ENCODE results near the gene SIGLEC7. TPM values are rescaled to one million over a fixed set of nuclear protein-coding genes. Genes with fewer than 3 reads are reported as not detected.

The SIGLEC7 gene
- total and polyA plus RNA-seq, 2 experiments from 2014 or later: not detected

- H3K27me3 ChIP-seq: no peaks in the 10 kb centered on the region
- H3K4me1 ChIP-seq (ENCODE audit: low read depth): no peaks in the 10 kb centered on the region
- no peaks in the 10 kb centered on the region for H3K9me3 ChIP-seq (ENCODE audit: low read depth)
- TF ChIP-seq CTCF (IDR thresholded peaks at IDR 0.05; ENCODE audit: low read depth, low read length): no peak
- no peaks in the 10 kb centered on the region for H3K36me3 ChIP-seq
- no peak overlapping the region for H3K27ac ChIP-seq
- H3K4me3 ChIP-seq: no peak overlapping the region
- DNase-seq (ENCODE audit: low read depth in 1 of 2, low spot score in 1 of 2): no peak
Observed at GRCh38 chr19:51123381-51123800, 18.7 kb upstream of the SIGLEC7 start.

- no peak overlapping the region for H3K27ac ChIP-seq
Observed at GRCh38 chr19:51123802-51124201, 18.3 kb upstream of the SIGLEC7 start.

GRCh38 chr19:51124216-51124615 lies 17.9 kb upstream of the SIGLEC7 start:
- no peak for TF ChIP-seq CTCF (IDR thresholded peaks at IDR 0.05; ENCODE audit: low read depth, low read length)
- Histone ChIP-seq H3K4me1 (ENCODE audit: low read depth) (no peaks in the 10 kb centered on the region), H3K9me3 (ENCODE audit: low read depth) (no peaks in the 10 kb centered on the region), H3K4me3 (no peak overlapping the region), H3K36me3 (no peaks in the 10 kb centered on the region), H3K27me3 (no peaks in the 10 kb centered on the region), H3K27ac (no peak overlapping the region)
- DNase-seq (ENCODE audit: low read depth in 1 of 2, low spot score in 1 of 2): no peak

More at GRCh38 chr19:51123802-51124201, 18.3 kb upstream of the SIGLEC7 start:
- H3K27me3 ChIP-seq: no peaks in the 10 kb centered on the region
- no peak overlapping the region for H3K4me3 ChIP-seq
- DNase-seq (ENCODE audit: low read depth in 1 of 2, low spot score in 1 of 2): no peak
- H3K36me3 ChIP-seq: no peaks in the 10 kb centered on the region
- TF ChIP-seq CTCF (IDR thresholded peaks at IDR 0.05; ENCODE audit: low read depth, low read length): no peak
- no peaks in the 10 kb centered on the region for H3K9me3 ChIP-seq (ENCODE audit: low read depth)
- H3K4me1 ChIP-seq (ENCODE audit: low read depth): no peaks in the 10 kb centered on the region

- no peak for TF ChIP-seq CTCF (IDR thresholded peaks at IDR 0.05; ENCODE audit: low read depth, low read length)
- Histone ChIP-seq H3K4me1 (ENCODE audit: low read depth) (no peaks in the 10 kb centered on the region), H3K27ac (no peak within 1 kb of the TSS), H3K36me3 (no peaks in the 10 kb centered on the region), H3K4me3 (no peak within 1 kb of the TSS), H3K27me3 (no peaks in the 10 kb centered on the region), H3K9me3 (ENCODE audit: low read depth) (no peaks in the 10 kb centered on the region)
- DNase-seq (ENCODE audit: low read depth in 1 of 2, low spot score in 1 of 2): no peak
Observed at GRCh38 chr19:51124729-51125128, 17.4 kb upstream of the SIGLEC7 start, which contains the start of gene SIGLEC9. Gene SIGLEC9 (plus strand): TSS chr19:51124906. CDS start chr19:51124975, 69 bp downstream.

GRCh38 chr19:51125421-51126075 lies 16.6 kb upstream of the SIGLEC7 start:
- no peaks in the 10 kb centered on the region for H3K4me1 ChIP-seq (ENCODE audit: low read depth)
- H3K4me3 ChIP-seq: no peak overlapping the region
- H3K27me3 ChIP-seq: no peaks in the 10 kb centered on the region
- no peak for TF ChIP-seq CTCF (IDR thresholded peaks at IDR 0.05; ENCODE audit: low read depth, low read length)
- H3K36me3 ChIP-seq: no peaks in the 10 kb centered on the region
- no peak for DNase-seq (ENCODE audit: low read depth in 1 of 2, low spot score in 1 of 2)
- no peak overlapping the region for H3K27ac ChIP-seq
- no peaks in the 10 kb centered on the region for H3K9me3 ChIP-seq (ENCODE audit: low read depth)
